Measurements from ENCODE around the gene SYNM.

GRCh38 chr15:99165956-99166689 is 61.2 kb downstream of the SYNM start:
- TF ChIP-seq CTCF (IDR thresholded peaks at IDR 0.05) (no peak), POLR2A (IDR thresholded peaks at IDR 0.05) (no peak)

Data from Peyer's patch (tissue), 4 donors.